KMS-11 (cell line): ENCODE results near the gene MYO9A.
A peak's percentile ranks its signal among the peaks of the same experiment; 100 is the strongest.

Source experiments
- H2AFZ ChIP-seq: fragments of 200-600 bp; sonication (generic); 2 replicates; pipeline ENCODE4 v1.6.1; 2016; ENCODE audit warnings: antibody characterized with exemption, mixed run types, low read depth
- H3K27ac ChIP-seq: fragments of 200-600 bp; sonication (generic); 2 replicates; pipeline ENCODE4 v1.6.1; 2016; ENCODE audit warnings: mild to moderate bottlenecking, mixed run types
- H3K27me3 ChIP-seq: fragments of 200-600 bp; sonication (generic); 2 replicates; pipeline ENCODE4 v1.6.1; 2017; ENCODE audit warnings: mild to moderate bottlenecking, low read depth, mixed run types, moderate library complexity; ENCODE audit not compliant: insufficient read depth
- H3K36me3 ChIP-seq: fragments of 200-600 bp; sonication (generic); 2 replicates; pipeline ENCODE4 v1.6.1; 2017; ENCODE audit warnings: mild to moderate bottlenecking, mixed run types; ENCODE audit not compliant: insufficient read depth
- H3K4me1 ChIP-seq: fragments of 200-600 bp; sonication (generic); 2 replicates; pipeline ENCODE4 v1.6.1; 2016; ENCODE audit warnings: mild to moderate bottlenecking, low read depth, mixed run types; ENCODE audit not compliant: poor library complexity, severe bottlenecking
- H3K4me2 ChIP-seq: fragments of 200-600 bp; sonication (generic); 2 replicates; pipeline ENCODE4 v1.7.0; 2016; ENCODE audit warnings: mild to moderate bottlenecking, mixed run types
- H3K4me3 ChIP-seq: fragments of 200-600 bp; sonication (generic); IDR thresholded peaks from 2 replicates; pipeline ENCODE4 v1.6.1; 2017; ENCODE audit warnings: low read depth, low read length, mixed read lengths; ENCODE audit not compliant: insufficient read depth
- H3K79me2 ChIP-seq: fragments of 200-600 bp; sonication (generic); 2 replicates; pipeline ENCODE4 v1.6.1; 2016; ENCODE audit warnings: low read depth, mixed run types; ENCODE audit not compliant: insufficient read depth
- H3K9ac ChIP-seq: fragments of 200-600 bp; sonication (generic); 2 replicates; pipeline ENCODE4 v1.6.1; 2016; ENCODE audit warnings: mild to moderate bottlenecking, mixed run types
- H4K20me1 ChIP-seq: fragments of 200-600 bp; sonication (generic); 2 replicates; pipeline ENCODE4 v1.6.1; 2016; ENCODE audit warnings: mild to moderate bottlenecking, mixed run types; ENCODE audit not compliant: insufficient read depth
- TF ChIP-seq, protein P1 (sequence below): fragments of 200-600 bp; sonication (generic); conservative IDR thresholded peaks from 2 replicates; pipeline ENCODE4 v1.6.1; 2017; ENCODE audit warnings: low read depth, mild to moderate bottlenecking, antibody characterized with exemption, low read length, moderate library complexity, mixed read lengths

MYO9A gene

DNA sequence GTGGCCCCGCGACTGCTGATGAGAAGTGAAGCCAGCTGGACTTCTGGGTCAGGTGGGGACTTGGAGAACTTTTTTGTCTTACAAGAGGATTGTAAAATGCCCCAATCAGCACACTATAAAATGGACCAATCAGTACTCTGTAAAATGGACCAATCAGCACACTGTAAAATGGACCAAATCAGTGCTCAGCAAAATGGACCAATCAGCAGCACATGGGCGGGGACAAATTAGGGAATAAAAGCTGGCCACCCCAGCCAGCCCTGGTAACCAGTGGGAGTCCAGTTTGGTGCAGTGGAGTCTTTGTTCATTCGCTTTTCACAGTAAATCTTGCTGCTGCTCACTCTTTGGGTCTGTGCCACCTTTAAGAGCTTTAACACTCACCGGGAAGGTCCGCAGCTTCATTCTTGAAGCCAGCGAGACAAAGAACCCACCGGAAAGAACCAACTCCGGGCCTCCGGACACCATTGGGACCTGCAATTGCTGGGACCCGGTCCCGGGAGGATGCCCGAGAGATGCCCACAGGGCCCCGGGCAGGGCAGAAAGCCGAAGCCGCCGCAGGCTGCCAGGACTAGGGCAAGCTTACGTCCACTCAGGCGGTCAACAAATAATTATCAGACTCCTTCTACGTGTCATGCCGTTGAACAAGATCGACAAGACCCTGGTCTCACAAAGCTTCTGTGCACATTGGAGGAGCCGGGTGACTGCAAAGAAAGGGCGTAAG lies 315.9 kb downstream of the MYO9A start:
- Histone ChIP-seq H3K27me3 (no peaks in the 10 kb centered on the region), H3K9ac (no peak overlapping the region), H3K27ac (no peak overlapping the region), H3K79me2 (no peaks in the 10 kb centered on the region), H4K20me1 (no peaks in the 10 kb centered on the region), H2AFZ (no peak overlapping the region), H3K4me2 (no peak overlapping the region), H3K4me3 (no peak overlapping the region), H3K4me1 (no peaks in the 10 kb centered on the region), H3K36me3 (no peaks in the 10 kb centered on the region)
- TF ChIP-seq, protein P1, sequence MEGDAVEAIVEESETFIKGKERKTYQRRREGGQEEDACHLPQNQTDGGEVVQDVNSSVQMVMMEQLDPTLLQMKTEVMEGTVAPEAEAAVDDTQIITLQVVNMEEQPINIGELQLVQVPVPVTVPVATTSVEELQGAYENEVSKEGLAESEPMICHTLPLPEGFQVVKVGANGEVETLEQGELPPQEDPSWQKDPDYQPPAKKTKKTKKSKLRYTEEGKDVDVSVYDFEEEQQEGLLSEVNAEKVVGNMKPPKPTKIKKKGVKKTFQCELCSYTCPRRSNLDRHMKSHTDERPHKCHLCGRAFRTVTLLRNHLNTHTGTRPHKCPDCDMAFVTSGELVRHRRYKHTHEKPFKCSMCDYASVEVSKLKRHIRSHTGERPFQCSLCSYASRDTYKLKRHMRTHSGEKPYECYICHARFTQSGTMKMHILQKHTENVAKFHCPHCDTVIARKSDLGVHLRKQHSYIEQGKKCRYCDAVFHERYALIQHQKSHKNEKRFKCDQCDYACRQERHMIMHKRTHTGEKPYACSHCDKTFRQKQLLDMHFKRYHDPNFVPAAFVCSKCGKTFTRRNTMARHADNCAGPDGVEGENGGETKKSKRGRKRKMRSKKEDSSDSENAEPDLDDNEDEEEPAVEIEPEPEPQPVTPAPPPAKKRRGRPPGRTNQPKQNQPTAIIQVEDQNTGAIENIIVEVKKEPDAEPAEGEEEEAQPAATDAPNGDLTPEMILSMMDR, result no peak

DNA sequence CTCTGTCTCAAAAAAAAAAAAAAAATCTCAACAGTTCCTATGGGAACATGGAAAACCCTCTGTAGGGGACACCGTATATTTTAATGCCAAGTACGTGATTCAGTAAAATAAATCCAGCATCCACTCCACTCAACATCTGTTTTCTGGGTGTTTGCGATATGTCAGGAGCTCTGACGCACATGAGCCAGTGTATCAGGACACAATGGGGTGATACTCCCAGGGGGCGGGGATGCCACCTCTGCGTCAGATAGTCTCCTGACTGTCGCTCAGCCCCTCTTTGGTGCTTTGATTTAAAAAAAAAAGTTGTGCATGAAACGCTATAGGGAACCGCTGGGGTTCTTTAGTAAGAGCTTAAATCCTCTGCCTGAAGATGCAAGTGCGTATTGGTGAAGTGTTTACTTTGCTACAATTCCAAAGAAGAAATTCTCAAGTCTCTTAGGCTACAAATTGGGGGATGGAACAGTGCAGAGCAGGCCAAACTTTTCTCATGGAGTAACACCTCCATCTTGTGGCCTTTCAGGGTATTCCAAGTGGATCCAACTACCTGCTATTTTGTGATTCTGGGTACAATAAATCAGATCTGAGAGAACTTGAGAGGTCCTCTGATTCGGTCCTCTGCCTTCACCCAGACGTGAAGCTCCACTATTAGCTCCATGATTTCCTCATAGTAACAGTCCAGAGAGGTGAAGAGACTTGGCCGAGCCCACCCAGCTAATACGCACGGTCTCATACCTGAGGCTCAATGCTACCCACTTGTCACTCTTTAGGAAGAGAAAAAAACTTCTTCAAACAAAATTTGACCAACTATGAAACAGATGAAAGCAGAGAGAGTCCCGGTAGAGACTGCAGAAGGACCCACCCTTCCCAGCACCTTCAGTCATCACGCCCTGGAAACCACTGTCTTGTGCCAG lies 316.9 kb downstream of the MYO9A start:
- Histone ChIP-seq H3K27ac (no peak overlapping the region), H3K36me3 (no peaks in the 10 kb centered on the region), H3K79me2 (no peaks in the 10 kb centered on the region), H2AFZ (no peak overlapping the region), H4K20me1 (no peaks in the 10 kb centered on the region), H3K9ac (no peak overlapping the region), H3K4me3 (no peak overlapping the region), H3K4me2 (no peak overlapping the region), H3K4me1 (no peaks in the 10 kb centered on the region), H3K27me3 (no peaks in the 10 kb centered on the region)
- TF ChIP-seq, protein P1, result peak; percentile 75

DNA sequence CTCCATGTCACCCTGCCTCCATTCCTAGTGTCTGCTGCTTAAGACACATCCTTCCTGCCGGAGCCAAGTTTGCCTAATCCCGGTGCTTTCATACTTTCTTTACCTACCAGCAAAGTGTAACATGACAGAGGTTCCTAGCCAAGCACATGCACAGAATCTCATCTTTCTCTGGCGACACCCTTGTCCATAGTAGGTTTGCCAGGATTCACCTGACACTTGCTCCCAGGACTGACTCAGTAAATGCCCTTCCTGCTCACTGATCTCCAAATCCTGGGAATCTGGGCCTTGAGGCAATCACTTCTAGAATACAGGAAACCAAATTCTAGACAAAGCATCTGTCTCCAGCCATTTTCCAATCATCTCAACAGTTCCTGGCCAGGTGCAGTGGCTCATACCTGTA lies 317.8 kb downstream of the MYO9A start:
- Histone ChIP-seq H3K9ac (no peak overlapping the region), H3K27me3 (no peaks in the 10 kb centered on the region), H2AFZ (no peak overlapping the region), H3K79me2 (no peaks in the 10 kb centered on the region), H3K4me2 (no peak overlapping the region), H3K4me3 (no peak overlapping the region), H3K27ac (no peak overlapping the region), H3K36me3 (no peaks in the 10 kb centered on the region), H4K20me1 (no peaks in the 10 kb centered on the region), H3K4me1 (no peaks in the 10 kb centered on the region)
- TF ChIP-seq, protein P1, result no peak

DNA sequence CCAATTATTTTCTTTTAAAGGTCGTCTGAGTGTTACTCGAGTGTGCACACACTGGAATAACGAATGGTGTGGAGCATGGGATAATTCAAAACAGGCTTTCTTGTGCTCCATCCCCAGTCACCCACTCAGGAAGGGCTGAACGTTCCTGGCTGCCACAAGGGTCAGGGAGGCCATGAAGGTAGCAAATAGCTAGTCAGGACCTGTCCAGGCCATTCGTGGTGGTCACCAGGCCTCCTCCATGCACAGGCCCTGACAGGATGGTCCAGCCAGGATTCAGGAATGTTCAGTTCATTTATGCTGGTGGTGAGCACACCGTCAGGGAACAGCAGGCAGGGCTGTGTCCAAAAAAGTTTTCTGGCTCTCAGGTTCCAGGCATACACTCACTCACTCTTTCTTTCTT lies 319.3 kb downstream of the MYO9A start:
- Histone ChIP-seq H3K4me2 (no peak overlapping the region), H4K20me1 (no peaks in the 10 kb centered on the region), H3K9ac (no peak overlapping the region), H3K27me3 (no peaks in the 10 kb centered on the region), H2AFZ (no peak overlapping the region), H3K79me2 (no peaks in the 10 kb centered on the region), H3K36me3 (no peaks in the 10 kb centered on the region), H3K4me3 (no peak overlapping the region), H3K27ac (no peak overlapping the region), H3K4me1 (no peaks in the 10 kb centered on the region)
- TF ChIP-seq, protein P1, result no peak
